Measurements from ENCODE around the gene NAA25.

DNA sequence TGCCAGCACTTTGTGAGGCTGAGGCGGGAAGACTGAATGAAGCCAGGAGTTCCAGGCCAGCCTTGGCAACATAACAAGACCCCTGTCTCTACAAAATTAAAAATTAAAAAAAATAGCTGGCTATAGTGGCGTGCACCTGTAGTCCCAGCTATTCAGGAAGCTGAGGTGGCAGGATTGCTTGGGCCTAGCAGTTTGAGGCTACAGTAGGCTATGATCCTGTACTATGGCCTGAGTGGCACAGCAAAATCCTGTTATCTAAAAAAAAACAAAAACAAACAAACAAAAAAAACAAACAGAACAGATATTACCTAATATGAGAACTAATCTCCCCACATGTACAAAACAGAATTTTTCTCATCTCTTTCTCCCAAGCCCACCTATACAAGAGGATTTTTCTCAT lies 111.3 kb downstream of the NAA25 start:
- TF ChIP-seq, protein P1, sequence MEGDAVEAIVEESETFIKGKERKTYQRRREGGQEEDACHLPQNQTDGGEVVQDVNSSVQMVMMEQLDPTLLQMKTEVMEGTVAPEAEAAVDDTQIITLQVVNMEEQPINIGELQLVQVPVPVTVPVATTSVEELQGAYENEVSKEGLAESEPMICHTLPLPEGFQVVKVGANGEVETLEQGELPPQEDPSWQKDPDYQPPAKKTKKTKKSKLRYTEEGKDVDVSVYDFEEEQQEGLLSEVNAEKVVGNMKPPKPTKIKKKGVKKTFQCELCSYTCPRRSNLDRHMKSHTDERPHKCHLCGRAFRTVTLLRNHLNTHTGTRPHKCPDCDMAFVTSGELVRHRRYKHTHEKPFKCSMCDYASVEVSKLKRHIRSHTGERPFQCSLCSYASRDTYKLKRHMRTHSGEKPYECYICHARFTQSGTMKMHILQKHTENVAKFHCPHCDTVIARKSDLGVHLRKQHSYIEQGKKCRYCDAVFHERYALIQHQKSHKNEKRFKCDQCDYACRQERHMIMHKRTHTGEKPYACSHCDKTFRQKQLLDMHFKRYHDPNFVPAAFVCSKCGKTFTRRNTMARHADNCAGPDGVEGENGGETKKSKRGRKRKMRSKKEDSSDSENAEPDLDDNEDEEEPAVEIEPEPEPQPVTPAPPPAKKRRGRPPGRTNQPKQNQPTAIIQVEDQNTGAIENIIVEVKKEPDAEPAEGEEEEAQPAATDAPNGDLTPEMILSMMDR (IDR thresholded peaks at IDR 0.05), result no peak
- TF ChIP-seq, protein P2, sequence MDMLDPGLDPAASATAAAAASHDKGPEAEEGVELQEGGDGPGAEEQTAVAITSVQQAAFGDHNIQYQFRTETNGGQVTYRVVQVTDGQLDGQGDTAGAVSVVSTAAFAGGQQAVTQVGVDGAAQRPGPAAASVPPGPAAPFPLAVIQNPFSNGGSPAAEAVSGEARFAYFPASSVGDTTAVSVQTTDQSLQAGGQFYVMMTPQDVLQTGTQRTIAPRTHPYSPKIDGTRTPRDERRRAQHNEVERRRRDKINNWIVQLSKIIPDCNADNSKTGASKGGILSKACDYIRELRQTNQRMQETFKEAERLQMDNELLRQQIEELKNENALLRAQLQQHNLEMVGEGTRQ (IDR thresholded peaks at IDR 0.05; ENCODE audit: borderline replicate concordance, low read depth, low read length), result no peak
- TF ChIP-seq ZBTB33 (IDR thresholded peaks at IDR 0.05; ENCODE audit: borderline replicate concordance, low read depth) (no peak), SMC3 (IDR thresholded peaks at IDR 0.05; ENCODE audit: low read depth, low read length) (no peak), MAX (IDR thresholded peaks at IDR 0.05; ENCODE audit: low read depth) (no peak), FOXM1 (IDR thresholded peaks at IDR 0.05; ENCODE audit: low read depth) (no peak)

Measured in SK-N-SH (cell line).